ENCODE measurements around the gene ADTRP.

DNA sequence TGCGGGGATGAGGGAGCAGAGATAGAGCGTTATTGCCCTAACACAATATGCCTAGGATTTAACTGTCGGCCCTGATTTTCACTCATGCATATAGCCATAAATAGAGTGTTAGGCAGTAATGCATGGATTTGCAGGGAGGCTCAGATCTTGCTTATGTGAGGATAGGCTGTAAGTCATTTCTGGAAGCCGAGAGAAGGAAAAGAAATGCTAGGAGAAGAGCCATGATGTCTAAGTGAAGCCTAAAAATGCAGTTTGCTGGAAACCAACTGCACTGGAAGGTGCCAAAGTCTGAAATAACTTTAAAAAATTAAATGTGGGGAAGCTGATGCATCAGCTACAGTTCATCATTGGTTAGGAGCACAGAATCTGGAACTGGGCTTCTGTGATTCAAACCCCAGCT is 54.3 kb downstream of the ADTRP start:
- TF ChIP-seq CREM (CRISPR knock-in tag; IDR thresholded peaks at IDR 0.05) (no peak), NFE2L1 (CRISPR knock-in tag; IDR thresholded peaks at IDR 0.05) (no peak)
